ENCODE data around the gene MEX3D.
A peak's percentile ranks its signal among the peaks of the same experiment; 100 is the strongest.
"Not testable (repeated sequence)": the region's sequence is repeated elsewhere in the genome, so short reads cannot be mapped to it uniquely, and the experiment has no call there.

Gene MEX3D

GRCh38 chr19:1570836-1571235, 2.7 kb upstream of the MEX3D start:
- no peak for DNase-seq

- DNase-seq: no peak
These were observed 1.9 kb upstream of the MEX3D start for GRCh38 chr19:1569997-1570396.

GRCh38 chr19:1567848-1568227, 287 bp downstream of the MEX3D start:
- no peak for DNase-seq

- DNase-seq: no peak
These were observed 843 bp downstream of the MEX3D start for GRCh38 chr19:1567116-1567847.

- DNase-seq: peak; percentile 34 to 49
These were observed 1.6 kb downstream of the MEX3D start for GRCh38 chr19:1566392-1567115.

- DNase-seq: no peak
These were observed 4.9 kb downstream of the MEX3D start for GRCh38 chr19:1563251-1563650.

- DNase-seq: no peak
These were observed 6.8 kb downstream of the MEX3D start for GRCh38 chr19:1561236-1561842.

GRCh38 chr19:1560286-1560882, 7.7 kb downstream of the MEX3D start:
- no peak for DNase-seq

- no peak for DNase-seq
These were observed 9.6 kb downstream of the MEX3D start for GRCh38 chr19:1558552-1558951.

- no peak for DNase-seq
These were observed 11.6 kb downstream of the MEX3D start for GRCh38 chr19:1556390-1557070.

- no peak for DNase-seq
These were observed 12.4 kb downstream of the MEX3D start for GRCh38 chr19:1555487-1556389.

GRCh38 chr19:1554968-1555367, 13.2 kb downstream of the MEX3D start:
- DNase-seq: no peak

GRCh38 chr19:1553415-1553814, 14.7 kb downstream of the MEX3D start:
- DNase-seq: no peak

- no peak for DNase-seq
These were observed 16.8 kb downstream of the MEX3D start for GRCh38 chr19:1551068-1552040.

GRCh38 chr19:1549332-1549945, 18.7 kb downstream of the MEX3D start:
- DNase-seq: no peak

GRCh38 chr19:1540365-1540925, 27.7 kb downstream of the MEX3D start:
- no peak for DNase-seq

GRCh38 chr19:1539749-1540148, 28.4 kb downstream of the MEX3D start:
- not testable (repeated sequence) for DNase-seq

- no peak for DNase-seq
These were observed 29.1 kb downstream of the MEX3D start for GRCh38 chr19:1538978-1539377.

- not testable (repeated sequence) for DNase-seq
These were observed 32.4 kb downstream of the MEX3D start for GRCh38 chr19:1535699-1536098.

- DNase-seq: no peak
These were observed 33.2 kb downstream of the MEX3D start for GRCh38 chr19:1534972-1535371.

All from NCI-H187 (cell line).